GM21528 (cell line): ENCODE measurements around the gene YWHAE.
"Not testable (repeated sequence)": the region's sequence is repeated elsewhere in the genome, so short reads cannot be mapped to it uniquely, and the experiment has no call there.

Source experiments
- ATAC-seq: cut with Tn5 transposase; IDR thresholded peaks from one replicate; pipeline ENCODE4 v1.9.1; 2021; ENCODE audit warnings: mild to moderate bottlenecking, moderate library complexity; ENCODE audit not compliant: unreplicated experiment, low FRiP score

Gene YWHAE

GRCh38 chr17:1340371-1340770, 59.7 kb downstream of the YWHAE start:
- ATAC-seq, result no peak

GRCh38 chr17:1331708-1332107, 68.3 kb downstream of the YWHAE start:
- ATAC-seq, result no peak

GRCh38 chr17:1329745-1330343, 70.2 kb downstream of the YWHAE start:
- ATAC-seq, result no peak

- no peak for ATAC-seq
These were observed 71.6 kb downstream of the YWHAE start for GRCh38 chr17:1328437-1328836.

GRCh38 chr17:1325766-1326165, 74.3 kb downstream of the YWHAE start:
- no peak for ATAC-seq

GRCh38 chr17:1324201-1324771, 75.7 kb downstream of the YWHAE start:
- no peak for ATAC-seq

GRCh38 chr17:1323336-1323735, 76.7 kb downstream of the YWHAE start:
- ATAC-seq, result no peak

GRCh38 chr17:1322480-1322879, 77.5 kb downstream of the YWHAE start:
- ATAC-seq, result no peak

- no peak for ATAC-seq
These were observed 78.0 kb downstream of the YWHAE start for GRCh38 chr17:1322014-1322428.

GRCh38 chr17:1315891-1316403, 84.1 kb downstream of the YWHAE start:
- no peak for ATAC-seq

GRCh38 chr17:1315409-1315808, 84.6 kb downstream of the YWHAE start:
- ATAC-seq, result no peak

- ATAC-seq, result no peak
These were observed 86.6 kb downstream of the YWHAE start for GRCh38 chr17:1313270-1314005.

GRCh38 chr17:1312261-1312870, 87.7 kb downstream of the YWHAE start:
- ATAC-seq, result no peak

GRCh38 chr17:1307829-1308228, 92.2 kb downstream of the YWHAE start:
- ATAC-seq, result not testable (repeated sequence)

- no peak for ATAC-seq
These were observed 95.0 kb downstream of the YWHAE start for GRCh38 chr17:1304962-1305563.

GRCh38 chr17:1304522-1304921, 95.5 kb downstream of the YWHAE start:
- no peak for ATAC-seq

GRCh38 chr17:1302761-1303160, 97.3 kb downstream of the YWHAE start:
- no peak for ATAC-seq

GRCh38 chr17:1301546-1301945, 98.5 kb downstream of the YWHAE start:
- ATAC-seq, result no peak

GRCh38 chr17:1300371-1300905, 99.6 kb downstream of the YWHAE start:
- no peak for ATAC-seq

GRCh38 chr17:1299552-1300370, 100.3 kb downstream of the YWHAE start:
- ATAC-seq, result no peak
